Tibial nerve (tissue), 4 donors: Measurements from ENCODE around the gene HTT. TPM values are rescaled to one million over a fixed set of nuclear protein-coding genes. Genes with fewer than 3 reads are reported as not detected.

ENCODE experiments used
- DNase-seq, 2 donors: peaks; one replicate each; pipeline ENCODE4 v3.0.0-alpha.2; 2019; ENCODE audit warnings: low spot score in 2 of 2
- H3K27ac ChIP-seq, 4 donors: fragments of 200-600 bp; sonication (generic) in 3 of 4; one replicate each; pipeline ENCODE4 v1.5.1; 2017 to 2019; ENCODE audit warnings: mild to moderate bottlenecking in 1 of 4
- H3K27me3 ChIP-seq, 2 donors: fragments of 200-600 bp; sonication (generic) in 1 of 2; one replicate each; pipeline versions ENCODE4 v1.5.1 to v1.6.0; 2017 to 2019
- H3K36me3 ChIP-seq, 3 donors: fragments of 200-600 bp; sonication (generic); one replicate each; pipeline ENCODE4 v1.5.1; 2018 to 2019
- H3K4me1 ChIP-seq, 4 donors: fragments of 200-600 bp; sonication (generic) in 3 of 4; one replicate each; pipeline ENCODE4 v1.5.1; 2017 to 2019
- H3K4me3 ChIP-seq, 4 donors: fragments of 200-600 bp; sonication (generic) in 3 of 4; one replicate each; pipeline ENCODE4 v1.5.1; 2017 to 2019; ENCODE audit warnings: mild to moderate bottlenecking in 1 of 4, moderate library complexity in 1 of 4
- H3K9me3 ChIP-seq, 4 donors: fragments of 200-600 bp; sonication (generic) in 3 of 4; one replicate each; pipeline ENCODE4 v1.5.1; 2017 to 2019
- EP300 ChIP-seq, 2 donors: sonication (generic); formaldehyde crosslinking; IDR thresholded peaks; one replicate each; pipeline ENCODE4 v1.6.1; 2017; ENCODE audit warnings: antibody characterized with exemption in 2 of 2, mild to moderate bottlenecking in 1 of 2
- POLR2A ChIP-seq, 2 donors: fragments of 450-650 bp; IDR thresholded peaks; one replicate each; pipeline ENCODE4 v1.6.1; 2017; ENCODE audit warnings: antibody characterized with exemption in 2 of 2, mild to moderate bottlenecking in 2 of 2, moderate library complexity in 2 of 2
- WGBS, 2 donors: methylation state at CpG; one replicate each; pipeline ENCODE4 v1.1.5; 2018; 5-methylcytosine and 5-hydroxymethylcytosine counted together
- total RNA-seq, 4 donors: library from RNA; depleted of rRNA; stranded (reverse); fragments of >200 nt; gene quantifications; one replicate each; pipeline ENCODE4 v1.1.0, GENCODE V29; 2016
- TF ChIP-seq, protein P1 (sequence below), 5 experiments: fragments of 200-600 bp in 3 of 5; fragments of 450-650 bp in 2 of 5; sonication (generic) in 3 of 5; IDR thresholded peaks; one replicate each; pipeline ENCODE4 v1.5.1; 2016 to 2019; ENCODE audit warnings: antibody characterized with exemption in 5 of 5, mild to moderate bottlenecking in 3 of 5, moderate library complexity in 2 of 5

HTT gene
- total RNA-seq, 4 donors from 2014 or later = 62.2 to 93.6 (median 81.2) TPM

DNA sequence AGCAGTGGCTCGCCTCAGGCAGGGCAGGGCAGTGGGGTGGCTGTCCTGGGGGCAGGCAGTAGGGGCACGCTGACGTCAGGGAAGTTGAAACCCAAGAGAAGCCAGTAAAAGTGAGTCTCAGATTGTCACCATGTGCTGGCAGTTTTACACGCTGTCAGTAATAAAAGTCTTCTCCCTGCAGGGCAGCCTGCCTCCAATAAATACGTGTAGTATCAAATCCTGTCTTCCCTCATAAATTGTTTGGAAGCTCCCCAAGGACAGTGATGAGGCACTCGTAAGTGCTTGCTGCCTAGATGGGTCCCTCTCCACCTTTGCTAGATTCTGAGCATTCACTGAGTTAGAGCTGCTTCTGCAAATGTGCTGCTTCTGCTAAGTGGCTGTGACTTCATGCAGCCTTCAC lies 113.6 kb downstream of the HTT start:
- peaks cover 0 to 91% (median 9%) of the 10 kb centered on the region in 3 donors for H3K36me3 ChIP-seq

DNA sequence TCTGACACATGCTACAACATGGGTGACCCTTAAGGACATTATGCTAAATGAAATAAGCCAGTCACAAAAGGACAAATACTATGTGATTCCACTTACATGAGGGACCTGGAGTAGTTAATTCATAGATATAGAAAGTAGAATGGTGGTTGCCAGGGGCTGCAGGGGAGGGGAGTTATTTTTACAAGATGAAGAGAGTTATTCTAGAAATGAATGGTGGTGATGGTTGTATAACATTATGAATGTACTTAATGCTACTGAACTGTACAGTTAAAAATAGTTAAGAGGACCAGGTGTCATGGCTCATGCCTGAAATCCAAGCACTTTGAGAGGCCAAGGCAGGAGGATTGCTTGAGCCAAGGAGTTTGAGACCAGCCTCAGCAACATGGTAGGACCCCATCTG lies 115.0 kb downstream of the HTT start:
- peaks cover 0 to 87% (median 9%) of the 10 kb centered on the region in 3 donors for H3K36me3 ChIP-seq
- no peaks in the 10 kb centered on the region for H3K4me1 ChIP-seq
- peak overlapping the region in 1 of 4 donors; percentile 61 for H3K27ac ChIP-seq
- H3K27me3 ChIP-seq = no peaks in the 10 kb centered on the region
- no peak for DNase-seq
- H3K4me3 ChIP-seq = no peak overlapping the region
- TF ChIP-seq EP300 (IDR thresholded peaks at IDR 0.05) = no peak
- H3K9me3 ChIP-seq = no peaks in the 10 kb centered on the region

More for the DNA sequence above, 113.6 kb downstream of the HTT start:
- H3K4me1 ChIP-seq = no peaks in the 10 kb centered on the region
- no peaks in the 10 kb centered on the region for H3K27me3 ChIP-seq
- TF ChIP-seq EP300 (IDR thresholded peaks at IDR 0.05) (no peak), POLR2A (IDR thresholded peaks at IDR 0.05) (no peak)
- DNase-seq = no peak
- H3K9me3 ChIP-seq = no peaks in the 10 kb centered on the region
- WGBS, 2 donors = 85 to 86% methylated on average over 6 of the region's 6 CpGs
- H3K4me3 ChIP-seq = no peak overlapping the region
- no peak overlapping the region for H3K27ac ChIP-seq

DNA sequence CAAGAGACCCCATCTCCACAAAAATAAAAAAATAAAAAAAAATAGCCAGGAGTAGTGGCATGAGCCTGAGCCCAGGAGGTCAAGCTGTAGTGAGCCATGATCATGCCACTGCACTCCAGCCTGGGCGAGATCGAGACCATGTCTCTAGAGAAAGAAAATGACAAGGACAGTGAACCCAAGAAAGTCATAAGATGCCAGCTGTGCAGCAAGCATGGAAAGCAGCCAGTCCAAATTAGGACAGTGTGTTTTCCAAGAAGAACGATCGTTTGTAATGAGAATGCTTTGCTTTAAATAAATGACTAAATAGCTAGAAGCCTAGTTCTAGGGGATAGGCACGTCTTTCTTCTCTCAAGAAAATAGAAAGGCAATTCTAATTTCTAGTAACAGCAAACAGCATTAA lies 116.1 kb downstream of the HTT start:
- no peak overlapping the region for H3K4me3 ChIP-seq
- peaks cover 0 to 87% (median 9%) of the 10 kb centered on the region in 3 donors for H3K36me3 ChIP-seq
- 42 to 47% methylated on average over 5 of the region's 5 CpGs for WGBS, 2 donors
- no peaks in the 10 kb centered on the region for H3K9me3 ChIP-seq
- no peaks in the 10 kb centered on the region for H3K4me1 ChIP-seq
- no peak for DNase-seq
- no peaks in the 10 kb centered on the region for H3K27me3 ChIP-seq
- H3K27ac ChIP-seq = peak overlapping the region in 2 of 4 donors; percentile 42 to 61
- TF ChIP-seq, protein P1, sequence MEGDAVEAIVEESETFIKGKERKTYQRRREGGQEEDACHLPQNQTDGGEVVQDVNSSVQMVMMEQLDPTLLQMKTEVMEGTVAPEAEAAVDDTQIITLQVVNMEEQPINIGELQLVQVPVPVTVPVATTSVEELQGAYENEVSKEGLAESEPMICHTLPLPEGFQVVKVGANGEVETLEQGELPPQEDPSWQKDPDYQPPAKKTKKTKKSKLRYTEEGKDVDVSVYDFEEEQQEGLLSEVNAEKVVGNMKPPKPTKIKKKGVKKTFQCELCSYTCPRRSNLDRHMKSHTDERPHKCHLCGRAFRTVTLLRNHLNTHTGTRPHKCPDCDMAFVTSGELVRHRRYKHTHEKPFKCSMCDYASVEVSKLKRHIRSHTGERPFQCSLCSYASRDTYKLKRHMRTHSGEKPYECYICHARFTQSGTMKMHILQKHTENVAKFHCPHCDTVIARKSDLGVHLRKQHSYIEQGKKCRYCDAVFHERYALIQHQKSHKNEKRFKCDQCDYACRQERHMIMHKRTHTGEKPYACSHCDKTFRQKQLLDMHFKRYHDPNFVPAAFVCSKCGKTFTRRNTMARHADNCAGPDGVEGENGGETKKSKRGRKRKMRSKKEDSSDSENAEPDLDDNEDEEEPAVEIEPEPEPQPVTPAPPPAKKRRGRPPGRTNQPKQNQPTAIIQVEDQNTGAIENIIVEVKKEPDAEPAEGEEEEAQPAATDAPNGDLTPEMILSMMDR (IDR thresholded peaks at IDR 0.05) = no peak
- TF ChIP-seq POLR2A (IDR thresholded peaks at IDR 0.05) (no peak), EP300 (IDR thresholded peaks at IDR 0.05) (no peak)

DNA sequence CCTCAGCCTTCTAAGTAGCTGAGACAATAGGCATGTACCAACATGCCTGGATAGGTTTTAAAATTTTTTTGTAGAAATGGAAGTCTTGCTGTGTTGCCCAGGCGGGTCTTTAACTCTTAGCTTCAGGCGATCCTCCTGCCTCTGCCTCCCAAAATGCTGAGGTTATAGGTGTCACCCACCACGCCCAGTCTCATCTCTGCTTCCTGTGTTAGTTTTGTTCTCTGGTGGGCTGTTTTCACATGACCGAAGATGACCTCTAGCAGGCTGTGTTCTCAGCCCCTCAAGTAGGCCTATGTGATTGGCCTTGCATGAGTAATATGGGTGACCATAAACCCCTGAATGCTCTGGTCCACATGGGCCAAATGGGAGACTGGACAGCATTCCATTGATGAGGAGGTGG lies 117.7 kb downstream of the HTT start:
- no peaks in the 10 kb centered on the region for H3K4me1 ChIP-seq
- H3K9me3 ChIP-seq = no peaks in the 10 kb centered on the region
- no peak for DNase-seq
- H3K4me3 ChIP-seq = no peak overlapping the region
- H3K36me3 ChIP-seq = peaks cover 0 to 88% (median 9%) of the 10 kb centered on the region in 3 donors
- H3K27ac ChIP-seq = no peak overlapping the region
- TF ChIP-seq POLR2A (IDR thresholded peaks at IDR 0.05) (no peak), EP300 (IDR thresholded peaks at IDR 0.05) (no peak)
- TF ChIP-seq, protein P1 (IDR thresholded peaks at IDR 0.05) = no peak
- no peaks in the 10 kb centered on the region for H3K27me3 ChIP-seq
- 85 to 86% methylated on average over 4 of the region's 4 CpGs for WGBS, 2 donors

DNA sequence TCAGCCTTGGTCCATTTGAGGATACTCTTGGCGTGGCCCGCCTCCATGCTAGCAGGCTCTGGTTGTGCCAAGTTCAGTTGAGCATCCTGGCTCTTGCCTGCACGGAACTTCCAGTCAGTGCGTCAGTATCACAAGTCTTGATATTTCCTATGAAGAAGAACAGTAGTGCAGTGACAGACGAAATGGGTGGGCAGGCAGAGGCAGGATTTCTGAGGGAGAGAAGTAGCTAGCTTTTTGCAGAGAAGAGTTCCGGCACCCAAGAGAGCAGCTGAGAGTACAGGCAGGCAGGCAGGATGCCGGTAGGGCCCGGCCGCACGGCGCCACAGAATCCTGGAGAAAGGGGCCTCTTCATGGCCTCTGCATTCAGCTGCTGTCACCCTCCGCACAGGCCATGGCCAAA lies 118.3 kb downstream of the HTT start:
- peaks cover 0 to 88% (median 9%) of the 10 kb centered on the region in 3 donors for H3K36me3 ChIP-seq
- H3K27me3 ChIP-seq = no peaks in the 10 kb centered on the region
- no peaks in the 10 kb centered on the region for H3K4me1 ChIP-seq
- no peak overlapping the region for H3K4me3 ChIP-seq
- H3K9me3 ChIP-seq = no peaks in the 10 kb centered on the region
- DNase-seq = no peak
- 92 to 98% methylated on average over 12 of the region's 12 CpGs for WGBS, 2 donors
- TF ChIP-seq EP300 (IDR thresholded peaks at IDR 0.05) (no peak), POLR2A (IDR thresholded peaks at IDR 0.05) (no peak)
- TF ChIP-seq, protein P1 (IDR thresholded peaks at IDR 0.05) = no peak
- H3K27ac ChIP-seq = no peak overlapping the region

DNA sequence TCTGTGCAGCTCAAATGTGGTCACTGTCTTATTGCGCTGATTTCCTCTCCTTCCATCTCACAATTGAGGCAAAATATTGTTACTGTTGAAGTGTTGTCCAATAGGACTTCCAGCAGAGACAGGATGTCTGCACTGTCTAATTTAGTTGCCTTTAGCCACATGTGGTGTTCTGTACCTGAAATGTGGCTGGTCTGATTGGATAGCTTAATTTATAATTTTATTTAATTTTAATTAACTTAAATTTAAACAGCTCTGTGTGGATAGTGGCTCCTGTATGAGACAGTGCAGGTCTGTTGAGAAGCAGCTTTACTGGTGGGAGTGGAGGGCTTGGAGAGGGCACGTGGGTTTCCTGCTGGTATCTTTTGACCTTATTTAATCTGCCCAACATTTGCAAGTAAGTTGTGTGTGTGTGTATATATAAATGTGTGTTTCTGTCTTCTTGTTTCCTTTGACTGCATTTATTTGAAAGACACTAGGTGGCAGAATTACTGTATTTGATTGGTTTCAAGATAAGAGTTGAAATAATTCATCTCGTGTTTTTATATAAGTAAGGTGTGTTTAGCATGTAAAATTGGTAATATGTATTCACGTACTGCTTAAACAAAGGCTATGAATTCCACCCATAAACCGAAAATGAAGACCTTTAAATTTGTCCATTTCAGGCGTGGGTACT lies 119.2 kb downstream of the HTT start:
- TF ChIP-seq EP300 (IDR thresholded peaks at IDR 0.05) = no peak
- TF ChIP-seq, protein P1 (IDR thresholded peaks at IDR 0.05) = peak in 2 of 5 experiments; percentile 13 to 29
- no peak for TF ChIP-seq POLR2A (IDR thresholded peaks at IDR 0.05)
- Histone ChIP-seq H3K36me3 (peaks cover 0 to 88% (median 6%) of the 10 kb centered on the region in 3 donors), H3K9me3 (no peaks in the 10 kb centered on the region), H3K27ac (no peak overlapping the region), H3K27me3 (no peaks in the 10 kb centered on the region), H3K4me3 (no peak overlapping the region), H3K4me1 (no peaks in the 10 kb centered on the region)
- 69 to 71% methylated on average over 6 of the region's 6 CpGs for WGBS, 2 donors
- DNase-seq = no peak
